Activated CD4-positive, alpha-beta T cell treated with anti-CD3 and anti-CD28 coated beads for 36 hours (primary cell): Measurements from ENCODE around the gene ZSWIM9. TPM values are rescaled to one million over a fixed set of nuclear protein-coding genes. Genes with fewer than 3 reads are reported as not detected.
A peak's percentile ranks its signal among the peaks of the same experiment; 100 is the strongest.

Experiments used
- ATAC-seq: fragments of 200-7000 bp; cut with Tn5 transposase; one replicate; pipeline ENCODE4 v1.10.0; 2021; ENCODE audit warnings: mild to moderate bottlenecking, moderate library complexity
- CTCF ChIA-PET: fragments of 350-600 bp; sonication (Branson Sonifier 250); formaldehyde crosslinking; loops from one replicate; lab custom pipeline; 2021; ENCODE audit warnings: antibody characterized with exemption; lab: Charles Lee
- POLR2A ChIA-PET: fragments of 350-600 bp; sonication (Branson Sonifier 250); formaldehyde crosslinking; loops from one replicate; lab custom pipeline; 2021; ENCODE audit warnings: antibody characterized with exemption, inconsistent platforms; lab: Charles Lee
- DNase-seq: peaks from one replicate; pipeline ENCODE4 v3.0.0-alpha.2; 2020
- H3K27ac Mint-ChIP-seq: one replicate; pipeline ENCODE4 v1.8.0; 2021; ENCODE audit warnings: mixed read lengths
- H3K27me3 Mint-ChIP-seq: one replicate; pipeline ENCODE4 v1.8.0; 2021; ENCODE audit warnings: mixed read lengths
- H3K36me3 Mint-ChIP-seq: one replicate; pipeline ENCODE4 v1.8.0; 2021; ENCODE audit warnings: low read depth, mixed read lengths
- H3K4me1 Mint-ChIP-seq: one replicate; pipeline ENCODE4 v1.8.0; 2021; ENCODE audit warnings: mixed read lengths
- H3K4me3 Mint-ChIP-seq: one replicate; pipeline ENCODE4 v1.8.0; 2021; ENCODE audit warnings: mild to moderate bottlenecking, moderate library complexity, mixed read lengths
- H3K9me3 Mint-ChIP-seq: one replicate; pipeline ENCODE4 v1.8.0; 2021; ENCODE audit warnings: low read depth, mixed read lengths
- intact Hi-C, 2 experiments: fragments of 100-400 bp; cut with DNase I in 1 of 2; cut with micrococcal nuclease in 1 of 2; formaldehyde crosslinking; loops; one replicate each; pipeline versions ENCODE4 v1.14.2 to v1.15.1; 2022 to 2024; cut with DNase I, micrococcal nuclease
- total RNA-seq, 2 experiments: library from RNA; stranded (reverse); gene quantifications; one replicate each; pipeline ENCODE4 v1.2.3, GENCODE V29; 2021

Gene ZSWIM9
- total RNA-seq, 2 experiments from 2014 or later: 7.4 to 10.9 TPM

GRCh38 chr19:48247212-48247611 is 76.7 kb downstream of the ZSWIM9 start:
- ChIA-PET POLR2A (no interaction called here), CTCF (interaction anchor here (0.7 to 0.9 kb wide), 2 partner anchors 13 to 1160 kb away, joined by 3 read pairs; no protein-coding TSS in a partner anchor)
- peak overlapping the region; percentile 70 for H3K27ac Mint-ChIP-seq
- H3K4me1 Mint-ChIP-seq: peaks cover 66% of the 10 kb centered on the region
- intact Hi-C loops: loop anchor here in 1 of 2 experiments (5.0 kb wide), 1 partner anchor 45 kb away; no protein-coding TSS in a partner anchor
- ATAC-seq (no peak), DNase-seq (no peak)
- peak overlapping the region; percentile 12 for H3K4me3 Mint-ChIP-seq
- H3K27me3 Mint-ChIP-seq: no peaks in the 10 kb centered on the region
- H3K9me3 Mint-ChIP-seq: no peaks in the 10 kb centered on the region
- peaks cover 43% of the 10 kb centered on the region for H3K36me3 Mint-ChIP-seq

Other genes with a start within 250 kb of the ZSWIM9 start
- gene BSPH1, start 178.5 kb upstream of the ZSWIM9 start, total RNA-seq: not detected
- gene ELSPBP1, start 176.0 kb upstream of the ZSWIM9 start, total RNA-seq: not detected
- not detected for gene CABP5, start 126.6 kb upstream of the ZSWIM9 start, total RNA-seq
- gene PLA2G4C, start 59.9 kb upstream of the ZSWIM9 start, total RNA-seq: 10 to 100 TPM; 11.5 to 12.4 TPM
- gene LIG1, start 336 bp upstream of the ZSWIM9 start, total RNA-seq: 100 to 1,000 TPM; 193 to 194 TPM
- 100 to 1,000 TPM; 109 to 118 TPM for gene CARD8, start 85.2 kb downstream of the ZSWIM9 start, total RNA-seq
- gene ZNF114, start 99.4 kb downstream of the ZSWIM9 start, total RNA-seq: under 1 TPM in 1 of 2 experiments, not detected in 1; 0.12 TPM
- 100 to 1,000 TPM; 166 to 195 TPM for gene EMP3, start 154.9 kb downstream of the ZSWIM9 start, total RNA-seq
- 10 to 100 TPM; 18.9 to 21.5 TPM for gene TMEM143, start 193.3 kb downstream of the ZSWIM9 start, total RNA-seq
- under 1 TPM in 1 of 2 experiments, not detected in 1; 0.25 TPM for gene SYNGR4, start 193.7 kb downstream of the ZSWIM9 start, total RNA-seq
- 10 to 100 TPM; 69.5 to 78.8 TPM for gene KDELR1, start 220.9 kb downstream of the ZSWIM9 start, total RNA-seq
- under 1 TPM; 0.11 to 0.14 TPM for gene GRIN2D, start 223.0 kb downstream of the ZSWIM9 start, total RNA-seq